ENCODE results near the gene POLR2E.
A peak's percentile ranks its signal among the peaks of the same experiment; 100 is the strongest.

The POLR2E gene

DNA sequence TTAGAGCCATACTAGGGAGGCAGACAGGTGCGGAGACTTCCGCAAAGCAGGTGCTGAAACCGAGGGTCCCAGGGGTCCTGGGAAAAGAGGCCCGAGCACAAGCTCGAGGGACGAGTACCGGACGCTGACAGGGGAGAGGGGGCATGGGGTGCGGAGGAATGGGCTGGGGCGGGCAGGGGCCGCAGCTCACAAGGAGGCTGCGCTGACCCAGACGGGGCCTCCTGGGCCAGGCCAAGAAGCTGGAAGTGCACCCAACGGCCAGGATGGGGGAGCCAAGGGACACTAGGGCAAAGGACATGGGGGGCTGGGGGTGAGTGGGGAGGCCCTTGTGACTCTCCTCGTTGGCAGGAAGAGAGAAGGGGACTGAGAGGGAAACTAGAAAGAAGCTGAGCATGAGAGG, 1.8 kb downstream of the POLR2E start:
- DNase-seq, result no peak

DNA sequence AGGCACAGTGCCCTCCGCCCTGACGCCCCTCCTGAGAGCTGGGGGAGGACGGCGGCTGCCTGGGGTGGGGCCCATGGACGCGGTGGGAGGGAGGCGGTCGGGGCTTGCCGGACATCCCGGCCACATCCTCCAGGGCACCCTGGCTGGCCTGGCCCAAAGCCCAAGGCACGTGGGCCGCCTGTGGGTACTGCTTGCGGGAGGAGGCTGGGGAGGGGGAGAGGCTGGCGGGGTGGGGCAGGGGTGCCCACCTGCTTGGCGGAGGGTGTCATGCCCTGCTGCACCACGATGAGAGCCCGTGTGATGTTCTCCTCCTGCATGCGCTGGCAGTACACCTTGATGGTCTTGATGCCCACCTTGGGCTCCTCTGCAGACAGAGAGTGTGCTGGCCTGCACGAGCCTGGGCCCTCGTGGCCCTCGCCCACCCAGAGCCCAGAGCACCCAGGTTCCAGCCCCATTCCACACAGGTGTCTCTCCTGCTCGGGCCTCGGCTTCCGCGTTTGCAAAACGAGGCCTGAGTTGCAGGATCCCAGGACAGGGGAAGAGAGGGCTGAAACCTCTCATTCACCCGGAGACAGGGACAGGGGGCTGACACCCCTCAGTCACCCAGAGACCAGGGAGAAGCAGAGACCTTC, 3.5 kb downstream of the POLR2E start:
- no peak for DNase-seq

DNA sequence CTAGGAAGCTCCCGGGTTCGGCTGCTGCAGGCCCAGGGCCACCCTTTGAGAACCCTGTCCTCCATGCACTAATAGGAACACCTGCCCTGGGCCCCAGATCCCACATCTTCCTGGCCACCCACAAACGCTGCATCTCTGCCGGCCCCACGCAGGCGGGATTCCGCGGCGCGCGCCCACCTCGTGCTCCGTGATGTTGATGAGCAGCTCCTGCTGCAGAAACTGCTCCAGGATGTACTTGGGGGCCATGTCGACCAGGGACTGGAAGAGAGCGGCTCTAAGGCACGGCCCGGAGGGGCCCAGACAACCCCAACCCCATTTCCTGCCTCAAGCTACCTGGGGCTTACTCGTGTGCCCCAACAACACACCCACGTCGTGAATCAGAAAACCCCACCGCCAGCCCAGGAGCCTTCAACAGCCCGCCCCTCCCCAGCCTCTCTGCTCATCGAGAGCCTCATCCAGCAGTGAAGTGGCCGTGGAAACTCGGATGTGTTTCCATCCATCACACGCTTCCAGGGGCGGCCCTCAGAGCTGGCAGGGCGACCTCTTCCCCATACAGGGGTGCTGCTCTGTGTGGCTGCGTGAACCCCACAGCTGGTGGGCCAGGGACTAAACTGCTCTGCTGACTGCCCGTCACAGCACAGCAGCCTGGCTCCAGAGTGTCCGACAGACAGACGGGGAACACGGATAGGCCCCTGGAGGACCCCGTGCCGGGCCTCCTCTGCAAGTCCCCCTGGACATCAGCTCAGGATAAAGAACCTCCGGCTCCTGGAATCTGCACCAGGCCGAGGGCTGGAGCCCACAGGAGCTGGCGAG, 4.2 kb downstream of the POLR2E start:
- no peak for DNase-seq

DNA sequence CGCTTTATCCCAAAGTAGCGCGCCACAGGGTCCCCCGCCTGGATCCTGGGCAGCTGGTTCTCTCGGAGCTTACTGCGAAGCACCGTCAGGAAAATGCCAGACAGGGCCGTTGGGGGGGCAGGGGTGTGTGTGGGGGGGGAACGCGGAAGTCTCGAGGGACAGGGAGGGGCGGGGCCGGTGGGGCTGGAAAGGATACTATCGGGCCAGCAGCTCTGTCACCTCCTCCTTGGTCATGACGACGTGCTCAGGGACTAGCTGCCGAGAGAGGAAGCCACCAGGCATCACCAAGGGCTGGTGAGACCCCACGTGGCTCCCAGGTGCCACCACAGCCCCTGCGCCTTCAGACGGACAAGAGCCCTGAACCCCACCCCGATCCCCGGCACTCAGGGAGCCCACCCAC, 5.3 kb downstream of the POLR2E start:
- DNase-seq, result no peak

DNA sequence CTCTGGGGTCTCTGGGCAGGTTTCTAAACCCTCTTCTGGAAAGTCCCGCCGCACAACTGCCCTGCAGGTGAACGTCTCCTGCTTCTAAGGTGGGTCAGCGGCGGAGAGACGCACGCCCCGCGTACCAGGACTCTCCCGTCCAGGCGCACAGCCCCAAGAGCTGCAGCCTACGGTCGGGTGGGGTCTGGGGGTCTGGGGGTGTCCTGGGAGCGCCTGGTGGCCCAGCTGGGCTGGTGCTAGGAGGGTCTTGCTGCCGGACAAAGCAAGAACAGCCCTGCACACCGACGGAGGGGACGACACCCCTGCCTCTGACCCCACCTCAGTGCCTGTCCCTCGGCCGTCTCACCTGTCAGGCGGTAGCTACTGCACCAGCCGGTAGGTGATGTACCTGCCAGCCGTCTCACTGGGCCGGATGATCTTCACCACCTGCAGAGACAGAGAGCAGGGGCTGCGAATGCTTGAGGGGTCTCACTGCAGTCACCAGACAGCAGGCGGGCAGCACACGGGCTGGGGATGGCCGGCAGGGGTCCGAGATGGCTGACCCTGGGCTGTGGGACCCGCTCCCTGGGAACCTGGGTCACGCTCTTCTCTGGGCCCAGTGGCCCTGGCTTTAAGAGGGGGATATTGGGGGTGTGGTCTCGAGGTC, 5.9 kb downstream of the POLR2E start:
- DNase-seq, result no peak

DNA sequence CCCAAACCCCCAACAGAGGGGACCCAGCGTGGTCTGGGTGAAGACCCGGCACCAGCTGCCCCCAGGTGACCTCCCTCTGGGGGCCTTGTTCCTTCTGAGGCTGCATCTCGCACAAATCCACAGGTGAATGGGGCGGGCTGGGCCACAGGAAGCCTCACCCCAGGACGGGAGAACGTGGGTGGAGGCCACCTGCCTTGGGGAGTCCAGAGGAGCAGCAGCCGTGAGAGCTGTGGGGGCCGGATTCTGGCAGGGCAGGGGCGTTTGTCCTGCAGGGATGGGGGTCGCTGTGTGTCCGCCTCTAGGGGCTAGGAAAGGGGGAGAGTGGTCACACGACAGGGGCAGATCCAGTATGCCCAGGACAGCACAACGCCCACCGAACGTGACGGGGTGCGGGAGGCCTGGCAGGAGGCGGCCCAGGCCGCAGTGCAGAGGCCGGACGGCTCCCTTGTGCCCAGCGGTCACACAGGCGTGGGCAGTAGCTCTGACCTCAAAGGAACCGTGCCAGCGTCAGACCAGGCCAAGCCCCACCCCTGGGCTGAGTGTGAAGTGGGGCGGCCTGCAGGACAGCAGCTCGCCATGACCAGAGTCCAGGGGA, 6.7 kb downstream of the POLR2E start:
- DNase-seq, result no peak

DNA sequence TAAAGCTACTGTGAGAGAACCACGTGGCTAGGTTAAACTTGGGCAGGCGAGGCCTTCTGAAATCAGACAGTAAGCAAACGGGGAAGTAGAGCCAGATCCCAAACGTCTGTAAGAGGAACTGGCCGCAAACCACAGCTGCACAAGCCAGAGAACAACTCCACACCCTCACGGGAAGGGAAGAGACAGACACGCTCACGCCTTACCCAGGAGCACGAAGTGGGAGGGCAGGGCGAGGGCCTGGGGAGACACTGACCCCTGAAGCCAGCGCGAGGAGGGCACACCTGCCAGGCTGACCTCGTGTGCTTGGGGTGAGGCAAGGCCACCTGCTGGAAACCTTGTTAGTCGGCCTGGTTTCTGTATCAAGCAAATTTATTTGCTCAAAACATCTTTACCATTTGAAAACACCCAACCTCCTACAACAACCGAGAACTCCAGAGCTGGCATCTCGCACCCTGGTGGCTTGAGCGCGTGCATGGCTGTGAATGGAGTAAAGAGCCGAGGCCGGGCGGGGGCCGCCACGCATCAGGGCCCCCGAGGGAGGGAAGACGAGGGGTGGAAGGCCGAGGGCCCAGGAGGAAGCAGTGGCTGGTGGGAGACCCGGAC, 7.3 kb downstream of the POLR2E start:
- DNase-seq, result peak; percentile 99

DNA sequence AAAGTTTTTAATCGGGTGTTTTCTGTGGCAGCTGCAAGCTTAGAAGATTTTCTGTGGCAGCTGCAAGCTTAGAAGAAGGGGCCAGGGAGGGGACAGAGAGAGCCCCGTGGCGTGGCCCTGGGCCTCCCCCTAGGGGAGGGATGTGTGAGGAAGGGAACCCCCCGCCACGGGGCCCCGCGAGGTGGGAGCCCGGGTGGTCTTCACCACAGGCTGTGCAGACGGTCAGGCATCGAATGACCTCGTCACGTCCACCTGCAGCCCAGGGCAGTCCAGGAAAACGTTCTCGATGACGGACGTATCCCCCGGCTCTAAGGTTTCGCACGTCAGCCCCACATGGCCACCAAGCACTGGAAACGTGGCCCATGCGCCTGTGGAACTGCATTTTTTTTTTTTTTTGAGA, 8.6 kb downstream of the POLR2E start:
- DNase-seq, result no peak

DNA sequence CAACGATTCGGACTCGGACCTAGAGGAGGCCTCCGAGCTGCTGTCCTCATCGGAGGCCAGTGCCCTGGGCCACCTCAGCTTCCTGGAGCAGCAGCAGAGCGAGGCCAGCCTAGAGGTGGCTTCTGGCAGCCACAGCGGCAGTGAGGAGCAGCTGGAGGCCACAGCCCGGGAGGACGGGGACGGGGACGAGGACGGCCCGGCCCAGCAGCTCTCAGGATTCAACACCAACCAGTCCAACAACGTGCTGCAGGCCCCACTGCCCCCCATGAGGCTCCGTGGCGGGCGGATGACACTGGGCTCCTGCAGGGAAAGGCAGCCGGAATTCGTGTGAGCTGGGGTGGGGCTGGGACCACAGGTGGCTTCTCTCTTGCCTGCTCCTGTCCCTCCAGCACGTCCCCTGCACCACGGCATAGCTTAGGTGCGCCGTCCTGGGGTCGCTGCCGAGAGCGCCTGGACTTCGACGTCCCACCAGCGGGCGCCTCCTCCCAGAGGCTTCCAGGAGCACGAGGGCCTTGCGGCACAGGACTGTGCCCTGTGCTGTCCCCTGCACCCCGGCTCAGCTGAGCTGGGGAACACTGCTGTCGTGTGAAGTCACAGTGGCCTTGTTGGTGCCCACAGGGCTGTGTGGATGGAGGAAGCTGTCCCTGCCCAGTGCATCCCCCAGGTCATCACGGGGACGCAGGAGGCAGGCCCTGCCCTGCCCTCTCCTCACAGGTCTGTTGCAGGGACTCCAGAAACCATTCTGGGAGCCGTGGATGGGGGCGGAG, 9.3 kb downstream of the POLR2E start:
- DNase-seq, result no peak

DNA sequence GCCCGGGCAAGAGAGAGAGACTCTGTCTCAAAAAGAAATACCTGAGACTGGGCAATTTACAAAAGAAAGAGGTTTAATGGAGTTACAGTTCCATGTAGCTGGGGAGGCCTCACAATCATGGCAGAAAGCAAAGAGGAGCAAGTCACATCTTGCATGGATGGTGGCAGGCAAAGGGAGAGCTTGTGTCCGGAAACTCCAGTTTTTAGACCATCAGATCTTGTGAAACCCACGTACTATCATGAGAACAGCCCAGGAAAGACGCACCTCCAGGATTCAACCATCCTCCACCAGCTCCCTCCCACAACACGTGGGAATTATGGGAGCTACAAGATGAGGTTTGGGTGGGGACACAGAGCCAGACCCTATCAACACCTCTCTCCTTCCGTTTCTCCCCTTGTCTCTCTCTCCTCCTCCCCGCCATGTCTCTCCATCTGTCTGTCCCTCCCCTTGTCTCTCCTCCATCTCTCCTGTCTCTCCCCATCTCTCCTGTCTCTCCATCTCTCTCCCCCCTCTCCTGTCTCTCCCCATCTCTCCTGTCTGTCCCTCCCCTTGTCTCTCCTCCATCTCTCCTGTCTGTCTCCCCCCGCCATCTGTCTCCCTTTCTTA, 10.0 kb downstream of the POLR2E start:
- no peak for DNase-seq

DNA sequence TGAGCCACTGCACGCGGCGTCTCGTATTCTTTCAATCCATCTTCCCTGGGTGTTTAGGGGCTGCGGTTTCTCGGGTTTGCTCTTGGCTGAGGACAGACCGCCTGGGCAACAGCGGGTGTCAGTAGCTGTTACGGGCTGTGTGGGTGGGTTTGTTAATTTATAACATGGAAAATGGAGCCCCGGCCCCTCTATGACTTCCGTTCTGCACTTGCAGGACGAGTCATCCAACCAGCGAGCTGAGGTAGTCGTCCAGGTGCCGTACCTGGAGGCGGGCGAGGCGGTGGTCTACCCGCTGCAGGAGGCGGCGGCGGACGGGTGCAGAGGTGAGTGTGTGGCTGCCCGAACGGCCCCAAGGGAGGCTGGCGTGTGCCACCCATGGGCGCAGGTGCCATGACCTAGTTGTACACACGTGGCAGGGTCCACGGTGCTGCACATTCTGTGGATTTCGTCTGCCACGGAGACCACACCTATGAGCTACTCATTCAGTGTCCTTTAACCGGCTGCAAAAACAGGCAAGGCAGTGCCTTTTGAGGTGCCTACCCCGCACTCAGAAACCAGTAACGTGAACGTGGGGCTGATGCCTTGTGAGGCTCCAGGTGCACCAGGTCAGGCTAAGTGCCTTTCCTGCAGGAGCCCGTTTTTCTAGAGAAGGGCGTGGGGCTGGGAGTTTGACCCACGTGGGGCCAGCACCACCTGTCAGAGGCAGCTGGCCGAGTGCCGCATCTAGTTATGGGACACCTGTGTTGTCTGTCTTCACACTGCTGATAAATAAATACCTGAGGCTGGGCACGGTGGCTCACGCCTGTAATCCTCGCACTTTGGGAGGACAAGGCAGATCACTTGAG, 10.9 kb downstream of the POLR2E start:
- no peak for DNase-seq

DNA sequence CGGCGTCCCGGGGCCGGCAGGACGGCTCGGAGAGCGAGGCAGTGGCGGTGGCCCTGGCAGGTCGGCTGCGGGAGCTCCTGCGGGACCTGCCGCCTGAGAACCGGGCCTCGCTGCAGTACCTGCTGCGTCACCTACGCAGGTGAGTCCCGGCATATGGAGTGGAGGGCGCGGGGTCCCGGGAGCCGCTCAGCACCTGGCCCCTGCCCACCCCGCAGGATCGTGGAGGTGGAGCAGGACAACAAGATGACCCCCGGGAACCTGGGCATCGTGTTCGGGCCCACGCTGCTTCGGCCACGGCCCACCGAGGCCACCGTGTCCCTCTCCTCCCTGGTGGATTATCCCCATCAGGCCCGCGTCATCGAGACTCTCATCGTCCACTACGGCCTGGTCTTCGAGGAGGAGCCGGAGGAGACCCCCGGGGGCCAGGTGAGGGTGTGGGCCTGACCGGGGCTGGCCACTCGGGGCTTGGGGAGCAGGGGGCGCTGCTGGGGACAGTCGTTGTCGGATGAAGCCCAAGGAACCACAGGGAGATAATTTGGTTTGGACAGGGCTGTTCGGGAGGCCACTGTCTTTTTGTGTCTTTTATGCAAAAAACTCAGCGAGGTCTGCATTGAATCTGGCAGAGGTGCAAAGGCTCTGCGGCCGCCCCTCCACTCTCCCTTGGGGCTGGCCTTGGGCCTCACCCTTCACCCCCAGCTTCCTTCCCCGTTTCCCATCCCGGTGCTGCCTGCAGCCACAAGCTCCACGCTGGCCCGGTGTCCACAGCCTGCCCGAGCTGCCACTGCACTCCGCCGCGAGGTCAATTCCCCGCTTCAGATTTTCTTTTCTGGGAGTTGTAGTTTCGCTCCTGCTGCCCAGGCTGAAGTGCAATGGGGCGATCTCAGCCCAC, 12.0 kb downstream of the POLR2E start:
- no peak for DNase-seq

DNA sequence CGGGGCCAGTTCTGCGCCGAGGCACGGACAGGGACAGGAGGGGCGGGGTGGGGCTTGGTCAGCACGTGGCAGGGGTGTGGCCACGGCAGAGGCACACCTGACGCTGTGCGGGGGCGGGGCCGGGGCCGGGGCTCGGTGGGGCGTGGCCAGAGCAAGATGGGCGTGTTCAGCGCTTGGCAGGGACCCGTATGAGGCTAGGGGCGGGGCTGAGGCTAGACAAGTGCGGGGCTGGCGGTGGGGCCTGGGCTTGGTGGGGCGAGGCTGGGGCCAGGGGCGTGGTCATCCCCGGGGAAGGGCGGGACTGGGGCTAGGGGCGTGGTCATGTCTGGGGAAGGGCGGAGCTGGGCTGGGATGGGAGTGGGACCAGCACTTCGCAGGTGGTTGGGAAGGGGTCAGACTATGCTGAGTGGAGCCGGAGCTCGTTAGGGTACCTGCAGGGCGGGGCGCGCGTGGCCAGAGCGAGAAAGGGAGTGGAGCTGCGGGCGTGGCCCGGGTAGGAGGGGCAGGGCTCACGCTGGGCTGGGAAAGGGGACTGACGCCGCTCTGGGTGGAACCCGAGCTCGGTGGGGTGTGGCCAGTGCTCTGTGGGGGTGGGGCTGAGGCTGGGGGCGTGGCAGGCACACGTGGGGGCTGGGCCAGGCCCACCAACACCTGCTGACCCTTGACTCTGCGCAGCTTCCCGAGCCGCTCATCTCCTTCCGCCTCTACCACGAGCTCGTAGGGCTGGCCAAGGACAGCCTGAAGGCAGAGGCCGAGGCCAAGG, 12.8 kb downstream of the POLR2E start:
- peak; percentile 53 for DNase-seq

DNA sequence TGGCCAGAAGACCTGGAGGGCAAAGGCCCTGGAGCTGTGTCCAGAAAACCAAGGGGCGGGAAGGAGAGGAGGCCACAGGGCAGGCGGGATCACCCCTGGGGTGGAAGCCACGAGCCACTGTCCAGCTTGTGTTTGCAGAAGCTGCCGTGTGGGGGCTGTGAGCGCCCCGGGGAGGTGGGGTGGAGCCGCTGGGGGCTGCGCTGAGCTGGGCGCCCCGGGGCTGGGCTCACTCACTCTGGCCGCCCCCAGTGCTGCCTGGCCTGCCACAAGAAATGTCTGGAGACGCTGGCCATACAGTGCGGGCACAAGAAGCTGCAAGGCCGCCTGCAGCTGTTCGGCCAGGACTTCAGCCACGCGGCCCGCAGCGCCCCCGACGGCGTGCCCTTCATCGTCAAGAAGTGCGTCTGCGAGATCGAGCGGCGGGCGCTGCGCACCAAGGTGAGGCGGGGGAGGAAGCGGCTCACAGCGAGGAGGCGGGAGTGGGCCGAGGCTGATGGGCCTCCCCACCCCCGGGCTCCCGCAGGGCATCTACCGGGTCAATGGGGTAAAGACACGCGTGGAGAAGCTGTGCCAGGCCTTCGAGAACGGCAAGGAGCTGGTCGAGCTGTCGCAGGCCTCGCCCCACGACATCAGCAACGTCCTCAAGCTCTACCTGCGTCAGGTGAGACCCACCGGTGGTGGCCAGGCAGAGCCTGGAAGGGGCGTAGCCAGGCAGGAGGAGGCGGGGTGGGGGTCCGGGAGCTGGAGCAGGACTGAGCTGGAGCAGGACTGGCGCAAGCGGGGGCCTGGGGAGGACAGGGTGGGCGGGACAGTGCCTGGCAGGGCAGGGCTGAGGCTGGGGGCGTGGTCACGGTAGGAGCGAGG, 13.6 kb downstream of the POLR2E start:
- DNase-seq, result no peak

DNA sequence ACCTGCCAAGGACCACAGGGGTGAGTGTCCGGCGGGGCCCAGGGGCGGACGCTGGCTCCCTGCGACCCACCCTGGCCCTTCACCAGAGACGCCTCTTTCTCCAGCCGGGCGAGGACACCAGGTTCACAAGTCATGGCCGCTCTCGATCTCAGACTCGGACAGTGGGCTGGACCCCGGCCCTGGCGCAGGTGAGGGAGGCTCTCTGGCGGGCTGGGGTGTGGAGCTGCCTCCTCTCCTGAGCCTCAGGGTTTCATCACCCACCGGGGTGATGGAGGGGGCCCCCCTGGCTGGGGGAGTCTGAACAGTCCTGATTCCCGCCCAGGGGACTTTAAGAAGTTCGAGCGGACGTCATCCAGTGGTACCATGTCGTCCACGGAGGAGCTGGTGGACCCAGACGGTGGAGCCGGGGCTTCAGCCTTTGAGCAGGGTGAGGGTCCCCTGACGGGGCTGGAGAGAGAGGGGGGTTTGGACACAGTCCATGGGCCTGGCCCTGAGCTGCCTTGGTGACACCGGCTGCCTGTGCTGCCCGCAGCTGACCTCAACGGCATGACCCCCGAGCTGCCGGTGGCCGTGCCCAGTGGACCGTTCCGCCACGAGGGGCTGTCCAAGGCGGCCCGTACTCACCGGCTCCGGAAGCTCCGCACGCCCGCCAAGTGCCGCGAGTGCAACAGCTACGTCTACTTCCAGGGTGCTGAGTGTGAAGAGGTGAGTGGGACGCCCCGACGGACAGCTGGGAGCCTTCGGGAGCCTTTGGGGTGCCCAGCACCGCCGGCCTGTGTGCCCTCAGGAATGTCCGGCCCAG, 14.6 kb downstream of the POLR2E start:
- no peak for DNase-seq

DNA sequence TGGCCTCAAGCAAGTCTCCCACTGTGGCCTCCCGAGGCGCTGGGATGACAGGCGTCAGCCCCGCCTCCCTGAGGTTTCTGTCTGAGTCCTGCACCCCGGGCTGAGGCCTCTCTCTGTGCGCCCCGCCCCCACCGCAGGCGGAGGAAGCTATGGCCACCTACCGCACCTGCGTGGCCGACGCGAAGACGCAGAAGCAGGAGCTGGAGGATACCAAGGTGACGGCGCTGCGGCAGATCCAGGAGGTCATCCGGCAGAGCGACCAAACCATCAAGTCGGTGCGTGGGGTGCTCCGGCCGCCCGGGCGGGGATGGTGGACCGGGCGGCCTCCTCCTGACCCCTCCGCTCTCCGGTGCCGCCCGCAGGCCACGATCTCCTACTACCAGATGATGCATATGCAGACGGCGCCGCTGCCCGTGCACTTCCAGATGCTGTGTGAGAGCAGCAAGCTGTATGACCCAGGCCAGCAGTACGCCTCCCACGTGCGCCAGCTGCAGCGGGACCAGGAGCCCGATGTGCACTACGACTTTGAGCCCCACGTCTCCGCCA, 15.5 kb downstream of the POLR2E start:
- DNase-seq, result no peak

DNA sequence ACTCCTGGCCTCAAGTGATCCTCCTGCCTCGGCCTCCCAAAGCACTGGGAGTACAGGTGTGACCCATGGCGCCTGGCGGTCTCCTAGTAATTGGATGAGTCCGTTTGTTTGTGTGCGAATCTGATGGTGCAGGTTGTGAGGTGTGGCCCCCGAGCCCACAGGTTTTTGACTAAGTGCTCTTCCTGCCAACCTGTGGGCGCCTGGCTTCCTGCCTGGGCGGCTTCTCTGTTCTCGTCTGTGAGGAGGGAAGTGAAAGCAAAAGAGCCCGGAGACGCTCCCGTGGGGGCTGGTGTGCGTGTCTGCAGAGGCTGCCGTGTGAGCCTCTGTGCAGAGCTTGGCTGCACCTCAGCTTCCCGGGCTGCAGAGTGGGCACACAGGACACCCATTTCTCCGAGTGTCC, 18.2 kb downstream of the POLR2E start:
- peak; percentile 96 for DNase-seq

All from MV-4-11 (cell line).